ENCODE data around the gene CDH23.

CDH23 gene

GRCh38 chr10:71623098-71623985 is 226.6 kb downstream of the CDH23 start:
- Histone ChIP-seq H3K27me3 (ENCODE audit: insufficient read depth, poor library complexity, severe bottlenecking) (no peaks in the 10 kb centered on the region), H3K9me3 (ENCODE audit: severe bottlenecking) (no peaks in the 10 kb centered on the region), H3K4me3 (ENCODE audit: severe bottlenecking) (no peak overlapping the region), H3K36me3 (ENCODE audit: low read depth) (no peaks in the 10 kb centered on the region), H3K27ac (ENCODE audit: poor library complexity, severe bottlenecking) (no peak overlapping the region), H3K4me1 (ENCODE audit: insufficient read depth, poor library complexity, severe bottlenecking) (no peaks in the 10 kb centered on the region)
- no peak for TF ChIP-seq CTCF (IDR thresholded peaks at IDR 0.05; ENCODE audit: poor library complexity, severe bottlenecking)
- no peak for DNase-seq (ENCODE audit: low spot score)
- ATAC-seq (ENCODE audit: low read depth) = peak; percentile 44; the same call in 1 of the 3 replicates

GRCh38 chr10:71623986-71624291 is 227.2 kb downstream of the CDH23 start:
- Histone ChIP-seq H3K4me3 (ENCODE audit: severe bottlenecking) (no peak overlapping the region), H3K27ac (ENCODE audit: poor library complexity, severe bottlenecking) (no peak overlapping the region), H3K9me3 (ENCODE audit: severe bottlenecking) (no peaks in the 10 kb centered on the region), H3K4me1 (ENCODE audit: insufficient read depth, poor library complexity, severe bottlenecking) (no peaks in the 10 kb centered on the region), H3K36me3 (ENCODE audit: low read depth) (no peaks in the 10 kb centered on the region), H3K27me3 (ENCODE audit: insufficient read depth, poor library complexity, severe bottlenecking) (no peaks in the 10 kb centered on the region)
- DNase-seq (ENCODE audit: low spot score) (no peak), ATAC-seq (ENCODE audit: low read depth) (no peak)
- no peak for TF ChIP-seq CTCF (IDR thresholded peaks at IDR 0.05; ENCODE audit: poor library complexity, severe bottlenecking)

- no peaks in the 10 kb centered on the region for H3K4me1 ChIP-seq (ENCODE audit: insufficient read depth, poor library complexity, severe bottlenecking)
- no peak overlapping the region for H3K27ac ChIP-seq (ENCODE audit: poor library complexity, severe bottlenecking)
- ATAC-seq (ENCODE audit: low read depth) = no peak
- no peaks in the 10 kb centered on the region for H3K9me3 ChIP-seq (ENCODE audit: severe bottlenecking)
- no peak overlapping the region for H3K4me3 ChIP-seq (ENCODE audit: severe bottlenecking)
- no peak for DNase-seq (ENCODE audit: low spot score)
- no peak for TF ChIP-seq CTCF (IDR thresholded peaks at IDR 0.05; ENCODE audit: poor library complexity, severe bottlenecking)
- no peaks in the 10 kb centered on the region for H3K27me3 ChIP-seq (ENCODE audit: insufficient read depth, poor library complexity, severe bottlenecking)
- no peaks in the 10 kb centered on the region for H3K36me3 ChIP-seq (ENCODE audit: low read depth)
These were observed 228.9 kb downstream of the CDH23 start for GRCh38 chr10:71625445-71626175.

GRCh38 chr10:71627230-71627939 is 230.7 kb downstream of the CDH23 start:
- Histone ChIP-seq H3K36me3 (ENCODE audit: low read depth) (no peaks in the 10 kb centered on the region), H3K27me3 (ENCODE audit: insufficient read depth, poor library complexity, severe bottlenecking) (peaks cover 2% of the 10 kb centered on the region), H3K27ac (ENCODE audit: poor library complexity, severe bottlenecking) (no peak overlapping the region), H3K9me3 (ENCODE audit: severe bottlenecking) (no peaks in the 10 kb centered on the region), H3K4me3 (ENCODE audit: severe bottlenecking) (no peak overlapping the region), H3K4me1 (ENCODE audit: insufficient read depth, poor library complexity, severe bottlenecking) (no peaks in the 10 kb centered on the region)
- no peak for ATAC-seq (ENCODE audit: low read depth)
- TF ChIP-seq CTCF (IDR thresholded peaks at IDR 0.05; ENCODE audit: poor library complexity, severe bottlenecking) = no peak
- DNase-seq (ENCODE audit: low spot score) = no peak
